Thymus (tissue), 11 donors: ENCODE data around the gene CCR5. TPM values are rescaled to one million over a fixed set of nuclear protein-coding genes. Genes with fewer than 3 reads are reported as not detected.
A peak's percentile ranks its signal among the peaks of the same experiment; 100 is the strongest.

ENCODE experiments used
- DNase-seq, 9 donors: peaks; one replicate each; pipeline ENCODE4 v3.0.0-alpha.2; 2013; ENCODE audit warnings: low spot score in 9 of 9, low read depth in 6 of 9, missing footprints in 1 of 9
- H3K27ac ChIP-seq, 2 donors: one replicate each; pipeline ENCODE4 v1.5.1; 2013; ENCODE audit warnings: control low read depth in 1 of 2, low read depth in 1 of 2, low read length in 1 of 2, mild to moderate bottlenecking in 1 of 2, moderate library complexity in 1 of 2
- H3K27me3 ChIP-seq, 2 donors: one replicate each; pipeline ENCODE4 v1.5.1; 2013; ENCODE audit warnings: low read length in 1 of 2; ENCODE audit not compliant: control insufficient read depth in 2 of 2, insufficient read depth in 1 of 2
- H3K36me3 ChIP-seq, 2 donors: one replicate each; pipeline ENCODE4 v1.5.1; 2013; ENCODE audit warnings: low read length in 1 of 2, mild to moderate bottlenecking in 1 of 2, moderate library complexity in 1 of 2; ENCODE audit not compliant: control insufficient read depth in 2 of 2, insufficient read depth in 2 of 2
- H3K4me1 ChIP-seq, 2 donors: one replicate each; pipeline ENCODE4 v1.5.1; 2013; ENCODE audit warnings: low read length in 2 of 2; ENCODE audit not compliant: control insufficient read depth in 2 of 2, insufficient read depth in 2 of 2
- H3K4me3 ChIP-seq, 2 donors: one replicate each; pipeline ENCODE4 v1.5.1; 2013; ENCODE audit warnings: low read length in 2 of 2, control low read depth in 1 of 2, mild to moderate bottlenecking in 1 of 2
- H3K9me3 ChIP-seq, 2 donors: one replicate each; pipeline ENCODE4 v1.5.1; 2013; ENCODE audit warnings: low read length in 1 of 2, mild to moderate bottlenecking in 1 of 2; ENCODE audit not compliant: control insufficient read depth in 2 of 2, insufficient read depth in 1 of 2
- WGBS: extraction: QIAGEN DNeasy Blood & Tissue Kit; methylation state at CpG from one replicate; pipeline ENCODE4 v1.1.7; 2013; 5-methylcytosine and 5-hydroxymethylcytosine counted together
- polyA plus RNA-seq: library from polyadenylated mRNA; stranded (reverse); fragments of 200-250 nt; gene quantifications from one replicate; pipeline ENCODE4 v1.2.3, GENCODE V29; 2013
- total RNA-seq: library from RNA; stranded (reverse); fragments of 120-200 nt; gene quantifications from one replicate; pipeline ENCODE4 v1.2.4, GENCODE V29; 2013
- donor health status: healthy.

The CCR5 gene
- total and polyA plus RNA-seq, 2 donors: 1.2 to 5.2 TPM

DNA sequence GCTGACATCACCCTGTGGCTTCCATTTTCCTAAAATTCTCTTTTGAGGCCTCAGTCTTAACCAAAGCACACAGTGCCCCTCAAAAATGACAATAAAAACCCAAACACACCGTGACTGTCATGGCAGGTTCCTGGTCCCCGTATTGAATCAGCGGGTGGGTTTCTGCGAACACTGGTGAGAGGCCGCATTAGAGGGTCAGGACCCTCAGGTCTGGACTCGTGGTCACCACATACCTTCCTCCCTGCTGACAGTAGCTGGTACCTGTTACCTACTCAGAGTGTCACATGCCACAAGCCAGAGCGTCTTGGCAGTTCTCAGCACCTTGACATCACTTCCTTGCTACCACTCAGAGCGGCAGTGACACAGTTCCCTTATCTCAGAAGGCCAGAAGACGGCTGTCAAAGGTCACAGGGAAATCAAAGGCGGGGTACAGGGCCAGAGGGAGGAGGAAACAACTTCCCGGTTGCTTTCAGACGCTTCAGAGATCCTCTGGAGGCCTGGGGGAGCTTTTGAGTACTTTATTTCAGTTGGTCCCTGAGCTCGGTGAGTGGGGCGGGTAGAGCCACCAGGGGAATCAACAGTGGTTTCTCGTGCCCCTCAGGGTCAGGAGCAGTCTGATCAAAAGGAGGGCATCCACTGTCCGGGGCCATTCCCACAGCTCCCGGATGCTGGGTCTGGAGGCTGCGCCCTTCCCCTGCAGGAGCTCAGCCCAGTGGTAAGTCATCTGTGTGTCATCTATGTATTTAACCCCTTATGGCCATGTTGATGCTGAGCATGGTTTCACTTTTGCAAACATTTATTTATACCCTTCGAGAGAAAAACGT, 36.3 kb downstream of the CCR5 start, which contains the start of the genes CCR5AS and CCRL2:
Gene CCR5AS (minus strand): TSS at position 279 of the 824 bp plus-strand sequence.
Gene CCRL2 (plus strand): TSS at position 472 of the 824 bp plus-strand sequence. CDS start 821 bp downstream, outside the sequence.
- H3K4me3 ChIP-seq: peak within 1 kb of the TSS; percentile 62 to 65
- H3K27me3 ChIP-seq: no peaks in the 10 kb centered on the region
- H3K9me3 ChIP-seq: peaks cover 0 to 6% of the 10 kb centered on the region in 2 donors
- H3K4me1 ChIP-seq: peaks cover 22 to 41% of the 10 kb centered on the region in 2 donors
- H3K36me3 ChIP-seq: peaks cover 0 to 5% of the 10 kb centered on the region in 2 donors
- peak in 8 of 9 donors; percentile 43 to 85 (median 62) for DNase-seq
- peak within 1 kb of the TSS; percentile 90 to 92 for H3K27ac ChIP-seq
- WGBS: 28% methylated on average over 20 of the region's 20 CpGs

DNA sequence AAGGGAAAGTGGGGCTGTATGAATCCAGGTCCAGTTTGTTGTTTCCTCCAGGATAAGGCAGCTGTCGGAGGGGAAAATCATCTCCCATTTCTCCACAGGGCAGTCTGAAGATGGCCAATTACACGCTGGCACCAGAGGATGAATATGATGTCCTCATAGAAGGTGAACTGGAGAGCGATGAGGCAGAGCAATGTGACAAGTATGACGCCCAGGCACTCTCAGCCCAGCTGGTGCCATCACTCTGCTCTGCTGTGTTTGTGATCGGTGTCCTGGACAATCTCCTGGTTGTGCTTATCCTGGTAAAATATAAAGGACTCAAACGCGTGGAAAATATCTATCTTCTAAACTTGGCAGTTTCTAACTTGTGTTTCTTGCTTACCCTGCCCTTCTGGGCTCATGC, 37.2 kb downstream of the CCR5 start:
- H3K9me3 ChIP-seq: peaks cover 0 to 6% of the 10 kb centered on the region in 2 donors
- H3K4me3 ChIP-seq: peak overlapping the region; percentile 62 to 65
- H3K27ac ChIP-seq: peak overlapping the region; percentile 90 to 92
- DNase-seq: no peak
- 94% methylated on average over 7 of the region's 7 CpGs for WGBS
- H3K27me3 ChIP-seq: no peaks in the 10 kb centered on the region
- peaks cover 0 to 5% of the 10 kb centered on the region in 2 donors for H3K36me3 ChIP-seq
- H3K4me1 ChIP-seq: peaks cover 25 to 45% of the 10 kb centered on the region in 2 donors

DNA sequence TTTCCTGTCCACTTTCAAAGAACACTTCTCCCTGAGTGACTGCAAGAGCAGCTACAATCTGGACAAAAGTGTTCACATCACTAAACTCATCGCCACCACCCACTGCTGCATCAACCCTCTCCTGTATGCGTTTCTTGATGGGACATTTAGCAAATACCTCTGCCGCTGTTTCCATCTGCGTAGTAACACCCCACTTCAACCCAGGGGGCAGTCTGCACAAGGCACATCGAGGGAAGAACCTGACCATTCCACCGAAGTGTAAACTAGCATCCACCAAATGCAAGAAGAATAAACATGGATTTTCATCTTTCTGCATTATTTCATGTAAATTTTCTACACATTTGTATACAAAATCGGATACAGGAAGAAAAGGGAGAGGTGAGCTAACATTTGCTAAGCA, 38.1 kb downstream of the CCR5 start:
- 98% methylated on average over 7 of the region's 7 CpGs for WGBS

DNA sequence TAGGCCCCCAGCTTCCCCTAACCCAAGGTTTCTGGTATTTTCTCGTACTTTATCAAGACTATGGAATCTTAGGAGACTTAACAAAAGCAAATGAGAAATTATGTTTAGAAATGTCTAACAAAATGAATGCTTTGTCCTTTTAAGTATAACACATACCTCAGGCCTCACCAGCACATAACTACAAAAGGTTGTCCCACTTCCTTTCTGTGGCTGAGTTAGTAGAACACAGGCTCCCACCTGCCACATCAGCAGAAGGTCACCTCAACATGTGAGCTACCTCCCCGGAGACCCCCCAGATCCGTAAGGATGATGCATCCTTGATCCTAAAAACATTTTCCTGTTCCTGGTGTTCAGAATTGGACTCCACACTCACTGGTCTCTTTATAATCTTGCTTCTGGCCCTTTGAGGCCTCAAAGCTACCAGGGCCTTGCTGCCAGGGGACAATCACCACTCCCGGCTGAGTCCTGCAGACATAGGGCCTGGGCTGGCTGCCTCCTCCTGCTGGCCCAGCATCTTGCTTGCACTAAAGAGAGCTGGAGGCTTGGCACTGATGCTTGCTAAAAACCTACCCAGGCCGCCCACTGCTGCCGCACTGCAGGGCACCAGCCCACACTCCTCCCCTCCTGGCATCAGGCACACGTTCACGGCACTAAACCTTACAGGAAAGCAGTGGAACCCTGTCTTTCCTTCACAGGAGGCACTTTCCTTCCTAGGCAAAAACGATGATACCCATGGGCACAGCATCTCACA, 39.2 kb downstream of the CCR5 start:
- peak in 5 of 9 donors; percentile 48 to 78 (median 56) for DNase-seq
- Histone ChIP-seq H3K27ac (peak overlapping the region; percentile 69 to 71), H3K4me3 (no peak overlapping the region), H3K4me1 (peaks cover 25 to 54% of the 10 kb centered on the region in 2 donors), H3K36me3 (peaks cover 0 to 5% of the 10 kb centered on the region in 2 donors), H3K27me3 (no peaks in the 10 kb centered on the region), H3K9me3 (peaks cover 0 to 2% of the 10 kb centered on the region in 2 donors)
- 62% methylated on average over 9 of the region's 9 CpGs for WGBS

More for the DNA sequence above, 38.1 kb downstream of the CCR5 start:
- no peak for DNase-seq
- H3K36me3 ChIP-seq: peaks cover 0 to 5% of the 10 kb centered on the region in 2 donors
- H3K4me1 ChIP-seq: peaks cover 25 to 50% of the 10 kb centered on the region in 2 donors
- H3K9me3 ChIP-seq: peaks cover 0 to 2% of the 10 kb centered on the region in 2 donors
- H3K27ac ChIP-seq: no peak overlapping the region
- H3K4me3 ChIP-seq: no peak overlapping the region
- H3K27me3 ChIP-seq: no peaks in the 10 kb centered on the region

- DNase-seq: no peak
- whole genome bisulfite sequencing: 100% methylated on average over 2 of the region's 2 CpGs
- Histone ChIP-seq H3K27ac (no peak overlapping the region), H3K4me1 (peaks cover 25 to 54% of the 10 kb centered on the region in 2 donors), H3K9me3 (peaks cover 0 to 2% of the 10 kb centered on the region in 2 donors), H3K4me3 (no peak overlapping the region), H3K36me3 (peaks cover 0 to 5% of the 10 kb centered on the region in 2 donors), H3K27me3 (no peaks in the 10 kb centered on the region)
These were observed 39.9 kb downstream of the CCR5 start for GRCh38 chr3:46410669-46411068.

DNA sequence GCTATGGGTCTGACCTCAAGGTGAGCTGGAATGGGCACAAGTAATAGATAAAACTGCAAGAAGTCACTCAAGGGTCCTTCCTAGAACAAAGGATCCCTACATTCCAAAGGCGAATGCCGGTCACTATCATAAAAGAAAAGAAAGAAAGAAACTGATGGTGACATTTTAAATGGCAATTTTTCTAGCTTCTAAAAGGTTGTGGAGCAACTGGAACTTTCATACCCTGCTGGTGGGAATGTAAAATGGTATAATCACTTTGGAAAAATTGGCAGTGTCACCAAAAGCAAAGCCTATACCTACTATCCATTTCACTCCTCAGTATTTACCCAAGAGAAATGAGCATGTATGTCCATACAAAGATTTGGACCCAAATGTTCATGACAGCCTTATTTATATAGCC, 40.5 kb downstream of the CCR5 start:
- peaks cover 0 to 5% of the 10 kb centered on the region in 2 donors for H3K36me3 ChIP-seq
- no peak overlapping the region for H3K27ac ChIP-seq
- no peak for DNase-seq
- H3K4me1 ChIP-seq: peaks cover 27 to 59% of the 10 kb centered on the region in 2 donors
- H3K9me3 ChIP-seq: peaks cover 0 to 2% of the 10 kb centered on the region in 2 donors
- no peak overlapping the region for H3K4me3 ChIP-seq
- no peaks in the 10 kb centered on the region for H3K27me3 ChIP-seq
- 80% methylated on average over 2 of the region's 2 CpGs for WGBS

DNA sequence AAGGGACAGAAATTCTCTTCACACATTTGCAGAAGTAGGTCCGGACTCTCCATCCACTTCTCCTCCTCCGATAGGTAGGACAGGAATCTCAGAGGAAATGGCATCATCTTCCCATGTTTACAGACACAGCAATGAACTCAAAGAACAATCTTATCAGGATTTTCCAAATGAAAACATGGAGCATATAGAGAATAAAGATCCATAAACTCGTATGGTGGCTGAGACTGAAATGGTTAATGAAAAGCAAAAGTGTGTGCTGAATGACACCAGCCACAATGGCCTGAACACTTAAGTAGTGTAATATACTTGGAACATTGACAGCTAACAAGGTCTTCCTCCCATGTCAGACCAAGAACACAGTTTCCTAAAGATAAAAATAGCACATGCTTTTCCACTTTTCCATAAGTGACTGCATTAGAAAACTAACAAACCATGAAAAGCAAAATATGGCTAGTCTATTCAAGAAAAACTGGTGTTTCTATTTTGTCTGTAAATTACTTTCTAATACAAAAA, 42.1 kb downstream of the CCR5 start:
- H3K27me3 ChIP-seq: no peaks in the 10 kb centered on the region
- 91% methylated on average over 3 of the region's 3 CpGs for WGBS
- H3K4me1 ChIP-seq: peaks cover 24 to 51% of the 10 kb centered on the region in 2 donors
- H3K9me3 ChIP-seq: no peaks in the 10 kb centered on the region
- H3K27ac ChIP-seq: peak overlapping the region in 1 of 2 donors; percentile 18
- no peak for DNase-seq
- H3K4me3 ChIP-seq: no peak overlapping the region
- H3K36me3 ChIP-seq: peaks cover 0 to 5% of the 10 kb centered on the region in 2 donors

DNA sequence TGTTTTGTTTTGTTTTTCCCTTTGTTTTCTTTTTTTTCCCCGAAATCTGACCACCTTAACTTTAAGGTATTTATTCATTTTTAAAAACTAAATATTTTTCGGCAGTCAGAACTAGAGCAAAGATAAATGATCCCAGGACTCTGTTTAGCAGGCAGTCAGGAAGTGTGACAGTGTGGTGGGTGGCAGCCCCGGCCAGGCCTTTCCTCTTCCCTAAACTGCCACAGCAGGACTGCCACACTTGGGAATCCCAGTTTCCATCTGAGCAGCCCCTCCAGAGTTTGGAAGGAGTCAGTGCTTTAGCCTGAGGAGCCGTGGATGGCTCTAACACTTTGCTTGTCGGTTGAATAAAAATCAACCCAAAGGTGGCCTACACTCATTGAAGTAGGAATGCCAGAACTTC, 43.2 kb downstream of the CCR5 start:
- WGBS: 54% methylated on average over 5 of the region's 5 CpGs

More for the DNA sequence above, 43.2 kb downstream of the CCR5 start:
- Histone ChIP-seq H3K27ac (no peak overlapping the region), H3K4me1 (peaks cover 19 to 40% of the 10 kb centered on the region in 2 donors), H3K4me3 (no peak overlapping the region), H3K27me3 (no peaks in the 10 kb centered on the region), H3K9me3 (no peaks in the 10 kb centered on the region), H3K36me3 (peaks cover 0 to 1% of the 10 kb centered on the region in 2 donors)
- no peak for DNase-seq
